Tongue (tissue), 2 donors: ENCODE measurements around the gene HAPSTR1. TPM values are rescaled to one million over a fixed set of nuclear protein-coding genes. Genes with fewer than 3 reads are reported as not detected.

Experiments
- DNase-seq: peaks from one replicate; pipeline ENCODE4 v3.0.0-alpha.2; 2015
- total RNA-seq: library from RNA; depleted of rRNA; stranded (reverse); fragments of >200 nt; gene quantifications from one replicate; pipeline ENCODE4 v1.2.3, GENCODE V29; 2014

HAPSTR1 gene
- total RNA-seq, 1 donor from 2014 or later, result 83.2 TPM

DNA sequence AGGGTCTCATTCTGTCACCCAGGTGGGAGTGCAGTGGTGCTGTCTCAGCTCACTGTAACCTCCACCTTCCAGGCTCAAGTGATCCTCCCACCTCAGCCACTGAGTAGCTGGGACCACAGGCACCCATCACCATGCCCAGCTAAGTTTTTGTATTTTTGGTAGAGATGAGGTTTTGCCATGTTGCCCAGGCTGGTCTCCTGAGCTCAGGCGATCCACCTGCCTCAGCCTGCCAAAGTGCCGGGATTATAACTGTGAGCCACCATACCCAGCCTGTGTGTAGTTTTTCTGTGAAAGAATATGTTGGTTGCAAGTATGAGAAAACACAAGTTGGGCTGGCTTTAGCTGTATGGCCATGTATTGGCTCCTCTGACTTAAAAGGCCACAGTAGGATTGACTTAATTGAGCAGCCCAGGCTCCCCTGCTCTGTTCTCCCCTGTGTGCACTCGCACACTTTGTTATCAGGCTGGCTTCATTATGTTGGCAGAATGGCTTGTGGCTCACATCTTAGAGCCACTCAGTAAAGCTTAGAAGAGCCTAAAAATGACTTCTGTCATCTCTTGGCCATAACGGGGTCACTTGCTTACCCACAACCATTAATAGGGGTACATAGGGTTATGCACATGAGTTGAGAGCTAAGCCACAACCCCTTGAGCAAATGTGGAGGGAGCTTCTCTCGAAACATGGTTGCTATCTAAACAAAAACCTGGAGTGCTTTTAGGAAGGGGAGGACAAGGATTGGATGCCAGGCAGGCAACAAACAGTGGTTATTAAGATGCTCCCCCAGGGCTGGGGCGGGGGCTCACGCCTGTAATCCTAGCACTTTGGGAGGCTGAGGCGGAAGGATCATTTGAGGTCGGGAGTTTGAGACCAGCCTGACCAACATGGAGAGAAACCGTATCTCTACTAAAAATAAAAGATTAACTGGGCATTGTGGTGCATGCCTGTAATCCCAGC lies 6.1 kb downstream of the HAPSTR1 start:
- no peak for DNase-seq

- DNase-seq, result no peak
Observed at GRCh38 chr16:9098377-9099090, 7.1 kb downstream of the HAPSTR1 start.

DNA sequence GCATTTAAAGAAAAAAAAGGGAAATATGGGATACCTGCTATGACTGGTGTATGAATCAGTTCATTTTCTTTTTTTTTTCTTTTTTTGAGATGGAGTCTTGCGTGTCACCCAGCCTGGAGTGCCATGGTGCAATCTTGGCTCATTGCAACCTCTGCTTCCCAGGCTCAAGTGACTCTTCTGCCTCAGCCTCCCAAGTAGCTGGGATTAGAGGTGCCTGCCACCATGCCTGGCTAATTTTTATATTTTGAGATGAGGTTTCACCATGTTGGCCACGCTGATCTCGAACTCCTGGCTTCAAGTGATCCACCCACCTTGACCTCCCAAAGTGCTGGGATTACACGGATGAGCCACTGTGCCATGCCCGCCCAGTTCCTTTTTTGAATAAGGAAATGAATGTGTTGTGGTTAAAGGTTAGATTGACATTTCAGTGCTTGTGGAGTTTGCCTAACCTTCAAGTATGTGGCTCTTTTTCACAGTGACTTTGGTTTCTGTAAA lies 7.7 kb downstream of the HAPSTR1 start:
- DNase-seq, result no peak

- no peak for DNase-seq
Observed at GRCh38 chr16:9102379-9102778, 10.9 kb downstream of the HAPSTR1 start.

- DNase-seq, result no peak
Observed at GRCh38 chr16:9102943-9103342, 11.5 kb downstream of the HAPSTR1 start.

DNA sequence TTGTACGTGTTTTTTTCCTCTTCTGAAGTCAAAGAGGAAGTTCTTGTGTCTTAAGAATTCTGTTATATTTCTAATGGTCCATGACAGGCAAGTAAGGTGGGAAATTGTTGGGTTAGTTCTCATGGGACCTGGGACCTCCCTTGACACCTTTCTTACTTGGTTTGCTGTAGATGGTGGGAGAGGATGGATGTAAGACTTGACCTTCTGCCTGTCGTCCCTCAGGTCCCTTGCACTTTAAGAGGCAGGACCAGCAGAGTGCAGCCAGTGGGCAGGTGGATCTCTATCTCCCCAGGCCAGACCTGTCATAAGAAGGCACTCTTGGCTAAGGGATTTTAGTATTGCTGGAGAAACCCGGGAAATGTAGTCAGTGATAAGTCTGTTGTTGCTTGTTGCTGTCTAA lies 12.1 kb downstream of the HAPSTR1 start:
- DNase-seq, result no peak

DNA sequence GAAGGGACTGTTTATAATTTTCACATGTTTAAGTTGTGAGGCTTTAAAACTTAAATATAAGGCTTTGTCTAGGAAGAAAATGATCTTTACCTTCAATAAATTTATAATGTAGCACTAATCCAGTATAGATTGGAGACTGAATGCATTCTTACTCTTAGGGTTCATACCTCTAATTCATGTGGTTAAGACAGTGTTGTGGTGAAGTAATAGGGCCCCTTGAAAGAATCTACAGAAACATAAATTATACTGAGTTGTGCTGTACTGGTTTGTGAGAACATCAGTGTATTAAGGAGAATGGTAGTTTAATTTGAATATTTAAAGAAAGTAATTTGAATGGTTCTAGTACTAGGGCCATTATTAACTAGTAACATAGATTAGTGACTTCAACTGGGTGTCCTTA lies 13.7 kb downstream of the HAPSTR1 start:
- DNase-seq, result no peak

GRCh38 chr16:9107025-9107970 lies 15.9 kb downstream of the HAPSTR1 start:
- DNase-seq, result no peak

DNA sequence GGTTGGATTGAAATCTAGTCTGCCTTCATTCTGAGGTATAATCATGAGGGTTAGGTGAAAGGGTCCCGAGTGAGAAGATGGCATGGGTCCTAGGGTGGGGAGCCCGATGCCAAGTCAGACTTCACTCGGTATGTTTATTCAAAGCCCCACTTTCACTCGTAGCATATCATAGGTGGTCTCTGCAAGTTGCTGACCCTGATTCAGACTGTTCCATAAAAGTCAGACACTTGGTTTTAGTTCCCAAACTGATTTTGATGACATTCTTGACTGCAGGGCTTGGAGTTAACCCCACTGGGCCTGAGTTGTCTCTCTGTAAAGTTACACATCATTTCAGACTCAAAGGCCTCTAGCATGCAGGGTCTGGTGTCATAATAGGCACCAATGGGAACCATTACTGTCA lies 17.8 kb downstream of the HAPSTR1 start:
- no peak for DNase-seq

DNA sequence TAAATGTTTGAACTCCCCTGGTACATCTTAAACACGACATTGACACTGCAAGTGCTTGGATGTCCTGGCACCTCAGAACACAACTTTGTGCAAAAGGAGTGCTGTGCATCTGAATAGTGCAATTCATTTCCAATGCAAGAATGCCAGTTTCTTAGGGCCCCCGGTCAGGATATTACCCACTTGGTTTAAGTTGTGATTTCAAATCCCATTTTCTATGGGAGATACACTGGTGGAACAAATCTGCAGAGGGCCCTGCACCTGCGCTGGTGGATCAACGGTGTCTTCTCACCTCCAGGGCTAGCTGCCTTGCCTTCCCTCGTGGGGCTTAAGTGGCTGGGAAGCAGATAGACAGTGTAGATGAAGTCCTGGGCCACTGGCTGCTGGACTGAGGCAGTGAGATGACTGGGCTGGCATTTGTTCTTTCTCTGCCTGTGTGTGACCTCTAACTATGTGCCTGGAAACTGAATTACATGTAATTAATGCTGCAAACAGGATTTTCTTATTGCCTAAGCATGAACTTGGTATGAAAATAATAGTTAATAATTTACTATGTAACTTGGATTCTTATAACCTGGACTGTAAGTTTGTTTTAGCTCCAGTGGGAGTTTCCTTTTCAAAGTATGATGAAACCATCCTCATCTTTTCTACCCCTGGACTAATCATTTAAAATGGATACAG lies 20.9 kb downstream of the HAPSTR1 start:
- no peak for DNase-seq

GRCh38 chr16:9112844-9113186 lies 21.4 kb downstream of the HAPSTR1 start:
- no peak for DNase-seq

GRCh38 chr16:9113707-9114106 lies 22.3 kb downstream of the HAPSTR1 start:
- no peak for DNase-seq

GRCh38 chr16:9114112-9114511 lies 22.7 kb downstream of the HAPSTR1 start:
- DNase-seq, result no peak

- no peak for DNase-seq
Observed at GRCh38 chr16:9114842-9115241, 23.4 kb downstream of the HAPSTR1 start.

DNA sequence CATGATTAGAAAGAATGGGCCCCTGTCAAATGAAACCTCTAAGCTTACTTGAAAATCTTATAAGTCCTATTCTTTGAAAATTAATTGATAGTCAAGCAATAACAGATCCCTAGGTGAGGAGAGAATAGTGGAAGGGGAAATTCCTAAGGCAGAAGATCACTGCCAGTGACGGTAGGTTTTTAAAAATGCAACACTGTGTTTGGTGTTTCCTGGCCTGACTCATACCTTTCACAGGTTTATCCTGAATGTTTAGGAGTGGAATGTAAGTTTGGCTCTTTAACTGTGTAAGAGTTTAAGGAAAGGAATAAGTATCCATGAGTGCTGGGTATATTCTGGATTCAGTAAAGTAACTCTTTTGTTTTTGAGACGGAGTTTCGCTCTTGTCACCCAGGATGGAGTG lies 23.8 kb downstream of the HAPSTR1 start:
- DNase-seq, result no peak

DNA sequence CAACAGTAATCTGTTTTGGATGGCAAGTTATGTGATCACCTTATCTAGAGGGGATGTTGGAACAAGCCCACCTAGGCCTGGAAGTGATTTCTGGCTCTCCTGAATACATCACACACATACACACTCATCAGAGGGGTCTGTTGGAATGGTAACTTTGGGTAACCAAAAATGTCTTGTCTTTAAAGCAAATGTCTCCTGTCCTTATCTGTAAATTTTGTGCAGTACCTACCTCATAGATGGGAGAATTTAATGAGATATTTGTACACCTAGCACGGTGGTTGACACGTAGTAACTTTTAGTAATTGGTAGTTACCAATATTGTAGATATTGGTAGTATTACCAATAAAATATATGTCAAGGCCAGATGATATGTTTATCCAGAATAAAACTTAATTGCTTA lies 24.7 kb downstream of the HAPSTR1 start:
- DNase-seq, result no peak

GRCh38 chr16:9118170-9118569 lies 26.7 kb downstream of the HAPSTR1 start:
- no peak for DNase-seq

DNA sequence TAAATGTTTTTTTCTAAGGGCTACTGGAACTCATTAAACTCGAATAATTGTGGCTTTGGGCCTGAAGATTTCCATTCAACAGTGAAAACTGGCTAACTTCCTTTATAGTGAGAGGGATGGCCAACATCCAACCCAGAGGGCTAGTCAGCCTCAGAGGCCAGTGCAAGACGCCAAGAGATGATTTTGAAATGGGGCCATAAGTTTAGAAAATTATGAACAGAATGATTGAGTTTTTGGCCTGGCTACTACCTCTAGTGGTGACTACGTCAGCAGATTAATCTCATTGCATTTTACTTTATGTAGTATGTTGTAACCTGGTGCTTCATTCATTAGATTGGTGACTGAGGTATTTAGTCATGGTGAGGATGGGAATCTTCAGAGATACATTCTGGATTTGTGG lies 28.4 kb downstream of the HAPSTR1 start:
- no peak for DNase-seq

DNA sequence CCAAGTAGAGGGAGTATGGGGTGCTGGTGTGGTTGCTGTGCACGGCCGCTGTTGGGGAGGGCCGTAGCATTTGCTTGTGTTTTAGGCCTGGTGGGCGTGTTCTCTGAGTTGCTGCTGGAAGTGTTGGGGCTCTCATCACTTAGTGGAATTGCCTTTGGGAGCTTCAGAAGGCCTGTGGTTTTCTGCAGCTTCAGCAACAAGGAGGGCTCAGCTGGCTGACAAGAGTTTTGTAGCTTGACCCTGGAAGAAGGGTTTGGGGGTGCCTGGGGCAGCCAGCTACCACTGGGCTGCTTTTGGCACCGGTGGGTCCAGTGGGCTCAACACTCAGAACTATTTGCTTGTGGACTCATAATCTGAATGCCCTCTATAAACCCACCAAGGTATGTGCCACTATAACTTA lies 30.9 kb downstream of the HAPSTR1 start:
- DNase-seq, result no peak

GRCh38 chr16:9122969-9123368 lies 31.5 kb downstream of the HAPSTR1 start:
- no peak for DNase-seq

- no peak for DNase-seq
Observed at GRCh38 chr16:9123401-9123800, 32.0 kb downstream of the HAPSTR1 start.

GRCh38 chr16:9123871-9124270 lies 32.4 kb downstream of the HAPSTR1 start:
- DNase-seq, result no peak
